Activated T-helper 9 cell treated with anti-CD3 and anti-CD28 coated beads, Interleukin-2, amount 50 U/mL, for 16 hours (primary cell): ENCODE data around the gene TMEM25.
"Not testable (repeated sequence)": the region's sequence is repeated elsewhere in the genome, so short reads cannot be mapped to it uniquely, and the experiment has no call there.

Experiments
- DNase-seq: peaks from one replicate; pipeline ENCODE4 v3.0.0-alpha.2; 2020; ENCODE audit warnings: low read depth

TMEM25 gene

GRCh38 chr11:118530683-118531596 lies at the start of gene TMEM25:
TSS of gene TMEM25 (plus strand) at chr11:118531192. CDS start at chr11:118531802, 610 bp downstream.
- DNase-seq: peak; percentile 72

- DNase-seq: not testable (repeated sequence)
Measured at GRCh38 chr11:118481238-118481637, 49.8 kb upstream of the TMEM25 start.

- no peak for DNase-seq
Measured at GRCh38 chr11:118484405-118484804, 46.6 kb upstream of the TMEM25 start.

GRCh38 chr11:118485273-118485672 lies 45.7 kb upstream of the TMEM25 start:
- no peak for DNase-seq

- peak; percentile 65 for DNase-seq
Measured at GRCh38 chr11:118488480-118489109, 42.4 kb upstream of the TMEM25 start.

GRCh38 chr11:118491041-118491440 lies 40.0 kb upstream of the TMEM25 start:
- no peak for DNase-seq

- DNase-seq: no peak
Measured at GRCh38 chr11:118497831-118498230, 33.2 kb upstream of the TMEM25 start.

GRCh38 chr11:118503216-118503615 lies 27.8 kb upstream of the TMEM25 start:
- DNase-seq: no peak

- DNase-seq: no peak
Measured at GRCh38 chr11:118511601-118512000, 19.4 kb upstream of the TMEM25 start.

GRCh38 chr11:118514103-118514502 lies 16.9 kb upstream of the TMEM25 start:
- DNase-seq: no peak

GRCh38 chr11:118519549-118519948 lies 11.4 kb upstream of the TMEM25 start:
- DNase-seq: no peak

GRCh38 chr11:118521892-118522311 lies 9.1 kb upstream of the TMEM25 start:
- DNase-seq: no peak

GRCh38 chr11:118522571-118523072 lies 8.4 kb upstream of the TMEM25 start:
- no peak for DNase-seq

GRCh38 chr11:118524356-118524755 lies 6.6 kb upstream of the TMEM25 start:
- DNase-seq: no peak

- no peak for DNase-seq
Measured at GRCh38 chr11:118524757-118525470, 6.1 kb upstream of the TMEM25 start.

- DNase-seq: no peak
Measured at GRCh38 chr11:118526688-118527087, 4.3 kb upstream of the TMEM25 start.

- DNase-seq: no peak
Measured at GRCh38 chr11:118527109-118527508, 3.9 kb upstream of the TMEM25 start, which contains the start of gene TTC36. TSS of gene TTC36 (plus strand) at chr11:118527474. CDS start at chr11:118527495, 21 bp downstream.

- no peak for DNase-seq
Measured at GRCh38 chr11:118528511-118528910, 2.5 kb upstream of the TMEM25 start.

- DNase-seq: no peak
Measured at GRCh38 chr11:118529584-118530175, 1.3 kb upstream of the TMEM25 start.

- peak; percentile 3 for DNase-seq
Measured at GRCh38 chr11:118530180-118530682, 761 bp upstream of the TMEM25 start.

GRCh38 chr11:118531597-118532084 lies 649 bp downstream of the TMEM25 start:
- no peak for DNase-seq
